Liver (tissue), 9 donors: ENCODE measurements around the gene KCNK17. TPM values are rescaled to one million over a fixed set of nuclear protein-coding genes. Genes with fewer than 3 reads are reported as not detected.

Source experiments
- DNase-seq: peaks from one replicate; pipeline ENCODE4 v3.0.0-alpha.2; 2017; ENCODE audit warnings: low spot score
- H3K27ac ChIP-seq, 2 donors: one replicate each; pipeline ENCODE4 v1.7.0; 2013; ENCODE audit warnings: inconsistent platforms in 2 of 2, low read length in 2 of 2, control low read depth in 1 of 2, low read depth in 1 of 2, mild to moderate bottlenecking in 1 of 2
- H3K27me3 ChIP-seq, 4 donors: one replicate each; pipeline versions ENCODE4 v1.6.1 to v1.7.0; 2013; ENCODE audit warnings: low read length in 3 of 4, inconsistent platforms in 1 of 4, mild to moderate bottlenecking in 1 of 4, moderate library complexity in 1 of 4; ENCODE audit not compliant: control insufficient read depth in 4 of 4, insufficient read depth in 4 of 4
- H3K36me3 ChIP-seq, 4 donors: one replicate each; pipeline versions ENCODE4 v1.6.1 to v1.7.0; 2013; ENCODE audit warnings: low read length in 3 of 4, mild to moderate bottlenecking in 3 of 4, low read depth in 1 of 4, moderate library complexity in 1 of 4; ENCODE audit not compliant: control insufficient read depth in 4 of 4, insufficient read depth in 3 of 4
- H3K4me1 ChIP-seq, 4 donors: one replicate each; pipeline versions ENCODE4 v1.6.1 to v1.7.0; 2013; ENCODE audit warnings: low read length in 3 of 4, mild to moderate bottlenecking in 3 of 4, moderate library complexity in 1 of 4; ENCODE audit not compliant: control insufficient read depth in 4 of 4, insufficient read depth in 4 of 4
- H3K4me3 ChIP-seq, 3 donors: one replicate each; pipeline versions ENCODE4 v1.6.1 to v1.7.0; 2013; ENCODE audit warnings: low read length in 3 of 3, control low read depth in 1 of 3, low read depth in 1 of 3, mild to moderate bottlenecking in 1 of 3
- H3K9ac ChIP-seq, 2 donors: one replicate each; pipeline ENCODE4 v1.7.0; 2013; ENCODE audit warnings: low read length in 2 of 2, mild to moderate bottlenecking in 2 of 2, moderate library complexity in 2 of 2, control low read depth in 1 of 2, low read depth in 1 of 2
- H3K9me3 ChIP-seq, 4 donors: one replicate each; pipeline versions ENCODE4 v1.6.1 to v1.7.0; 2013; ENCODE audit warnings: low read length in 3 of 4; ENCODE audit not compliant: control insufficient read depth in 4 of 4
- CTCF ChIP-seq: fragments of 150-350 bp; IDR thresholded peaks from 2 replicates; pipeline ENCODE4 v1.5.1; 2017; ENCODE audit warnings: improper control_type of control experiment, low read depth, low read length; ENCODE audit not compliant: missing input control
- EGR1 ChIP-seq, 2 donors: IDR thresholded peaks; 2 replicates each; pipeline ENCODE4 v1.6.1; 2016 to 2018; ENCODE audit warnings: antibody characterized with exemption in 2 of 2, low read depth in 2 of 2
- FOXA1 ChIP-seq: IDR thresholded peaks from 2 replicates; pipeline ENCODE4 v1.6.1; 2016; ENCODE audit warnings: antibody characterized with exemption
- FOXA2 ChIP-seq: IDR thresholded peaks from 2 replicates; pipeline ENCODE4 v1.6.1; 2016; ENCODE audit warnings: antibody characterized with exemption
- GABPA ChIP-seq, 2 donors: IDR thresholded peaks in 1 of 2; conservative IDR thresholded peaks in 1 of 2; 2 replicates each; pipeline ENCODE4 v1.6.1; 2016; ENCODE audit warnings: antibody characterized with exemption in 2 of 2, mild to moderate bottlenecking in 1 of 2, moderate library complexity in 1 of 2
- HNF4A ChIP-seq, 2 donors: conservative IDR thresholded peaks; 2 replicates each; pipeline ENCODE4 v1.6.1; 2016; ENCODE audit warnings: antibody characterized with exemption in 2 of 2, mild to moderate bottlenecking in 2 of 2
- JUND ChIP-seq, 2 donors: IDR thresholded peaks; 2 replicates each; pipeline ENCODE4 v1.6.1; 2016; ENCODE audit warnings: antibody characterized with exemption in 2 of 2
- MAX ChIP-seq: IDR thresholded peaks from 2 replicates; pipeline ENCODE4 v1.6.1; 2016; ENCODE audit warnings: antibody characterized with exemption
- NR2F2 ChIP-seq: IDR thresholded peaks from 2 replicates; pipeline ENCODE4 v1.6.1; 2016; ENCODE audit warnings: antibody characterized with exemption
- RAD21 ChIP-seq, 2 donors: IDR thresholded peaks; 2 replicates each; pipeline ENCODE4 v1.6.1; 2016; ENCODE audit warnings: antibody characterized with exemption in 2 of 2, mild to moderate bottlenecking in 2 of 2
- RXRA ChIP-seq, 2 donors: IDR thresholded peaks; 2 replicates each; pipeline ENCODE4 v1.6.1; 2017 to 2018; ENCODE audit warnings: antibody characterized with exemption in 2 of 2, mild to moderate bottlenecking in 1 of 2
- SP1 ChIP-seq: IDR thresholded peaks from 2 replicates; pipeline ENCODE4 v1.6.1; 2018; ENCODE audit warnings: antibody characterized with exemption, mild to moderate bottlenecking
- TAF1 ChIP-seq: conservative IDR thresholded peaks from 2 replicates; pipeline ENCODE4 v1.6.1; 2016; ENCODE audit warnings: antibody characterized with exemption, mild to moderate bottlenecking
- YY1 ChIP-seq: IDR thresholded peaks from 2 replicates; pipeline ENCODE4 v1.6.1; 2016; ENCODE audit warnings: antibody characterized with exemption, mild to moderate bottlenecking
- ZBTB33 ChIP-seq: IDR thresholded peaks from 2 replicates; pipeline ENCODE4 v1.6.1; 2016; ENCODE audit warnings: antibody characterized with exemption
- WGBS: extraction: QIAGEN DNeasy Blood & Tissue Kit; methylation state at CpG from one replicate; pipeline ENCODE4 v1.1.7; 2013; 5-methylcytosine and 5-hydroxymethylcytosine counted together
- polyA plus RNA-seq, 2 donors: library from polyadenylated mRNA; stranded (reverse) in 1 of 2; unstranded in 1 of 2; fragments of 200-250 nt in 1 of 2; fragments of >200 nt in 1 of 2; fragmentation: Nextera tagmentation in 1 of 2; extraction: Ambion mirVana in 1 of 2; gene quantifications; one replicate each; pipeline versions ENCODE4 v1.2.1 to v1.2.3, GENCODE V29; 2013 to 2015
- total RNA-seq, 2 donors: library from RNA; depleted of rRNA; stranded (reverse); fragments of >200 nt; gene quantifications; one replicate each; pipeline ENCODE4 v1.2.3, GENCODE V29; 2014
- TF ChIP-seq, protein P1 (sequence below): IDR thresholded peaks from 2 replicates; pipeline ENCODE4 v1.6.1; 2016; ENCODE audit warnings: antibody characterized with exemption, mild to moderate bottlenecking
- donor health status: healthy.
- donor health status: healthy.
- donor health status: healthy.
- donor health status: healthy.
- donor health status: healthy.

The KCNK17 gene
- total and polyA plus RNA-seq, 4 donors: 0.19 to 1.9 (median 0.49) TPM

DNA sequence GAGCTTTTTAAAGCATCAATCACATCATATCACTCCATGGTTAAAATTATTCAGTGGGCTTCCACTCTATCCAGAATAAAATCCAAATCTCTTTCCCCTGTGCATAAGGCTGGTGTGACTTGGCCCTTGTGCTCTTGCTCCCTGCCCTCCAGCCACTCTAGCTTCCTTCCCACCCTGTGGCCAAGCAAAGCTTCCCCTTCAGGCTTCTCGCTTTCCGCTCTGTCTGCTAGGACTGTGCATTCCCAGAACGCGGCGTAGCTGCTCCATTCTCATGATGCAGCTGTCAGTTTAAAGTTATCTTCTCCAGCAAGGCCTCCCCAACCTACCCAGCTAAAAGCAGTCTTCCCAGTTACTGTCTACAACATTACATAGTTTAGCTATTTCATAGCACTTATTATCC, 27.7 kb upstream of the KCNK17 start:
- Histone ChIP-seq H3K27ac (no peak overlapping the region), H3K4me1 (no peaks in the 10 kb centered on the region), H3K27me3 (no peaks in the 10 kb centered on the region), H3K9ac (no peak overlapping the region), H3K9me3 (no peaks in the 10 kb centered on the region), H3K36me3 (no peaks in the 10 kb centered on the region), H3K4me3 (no peak overlapping the region)
- DNase-seq: no peak
- 79% methylated on average over 5 of the region's 5 CpGs for WGBS
- TF ChIP-seq SP1 (no peak), RXRA (IDR thresholded peaks at IDR 0.05) (no peak), FOXA2 (no peak), EGR1 (IDR thresholded peaks at IDR 0.05; ENCODE audit: low read depth in 2 of 2) (no peak), CTCF (no peak), TAF1 (no peak), RAD21 (IDR thresholded peaks at IDR 0.05) (no peak), NR2F2 (no peak), GABPA (IDR thresholded peaks at IDR 0.05 in 1 of 2, conservative IDR thresholded peaks at IDR 0.05 in 1 of 2) (no peak), JUND (IDR thresholded peaks at IDR 0.05) (no peak), FOXA1 (no peak), MAX (no peak), HNF4A (conservative IDR thresholded peaks at IDR 0.05) (no peak), ZBTB33 (no peak)
- TF ChIP-seq, protein P1, sequence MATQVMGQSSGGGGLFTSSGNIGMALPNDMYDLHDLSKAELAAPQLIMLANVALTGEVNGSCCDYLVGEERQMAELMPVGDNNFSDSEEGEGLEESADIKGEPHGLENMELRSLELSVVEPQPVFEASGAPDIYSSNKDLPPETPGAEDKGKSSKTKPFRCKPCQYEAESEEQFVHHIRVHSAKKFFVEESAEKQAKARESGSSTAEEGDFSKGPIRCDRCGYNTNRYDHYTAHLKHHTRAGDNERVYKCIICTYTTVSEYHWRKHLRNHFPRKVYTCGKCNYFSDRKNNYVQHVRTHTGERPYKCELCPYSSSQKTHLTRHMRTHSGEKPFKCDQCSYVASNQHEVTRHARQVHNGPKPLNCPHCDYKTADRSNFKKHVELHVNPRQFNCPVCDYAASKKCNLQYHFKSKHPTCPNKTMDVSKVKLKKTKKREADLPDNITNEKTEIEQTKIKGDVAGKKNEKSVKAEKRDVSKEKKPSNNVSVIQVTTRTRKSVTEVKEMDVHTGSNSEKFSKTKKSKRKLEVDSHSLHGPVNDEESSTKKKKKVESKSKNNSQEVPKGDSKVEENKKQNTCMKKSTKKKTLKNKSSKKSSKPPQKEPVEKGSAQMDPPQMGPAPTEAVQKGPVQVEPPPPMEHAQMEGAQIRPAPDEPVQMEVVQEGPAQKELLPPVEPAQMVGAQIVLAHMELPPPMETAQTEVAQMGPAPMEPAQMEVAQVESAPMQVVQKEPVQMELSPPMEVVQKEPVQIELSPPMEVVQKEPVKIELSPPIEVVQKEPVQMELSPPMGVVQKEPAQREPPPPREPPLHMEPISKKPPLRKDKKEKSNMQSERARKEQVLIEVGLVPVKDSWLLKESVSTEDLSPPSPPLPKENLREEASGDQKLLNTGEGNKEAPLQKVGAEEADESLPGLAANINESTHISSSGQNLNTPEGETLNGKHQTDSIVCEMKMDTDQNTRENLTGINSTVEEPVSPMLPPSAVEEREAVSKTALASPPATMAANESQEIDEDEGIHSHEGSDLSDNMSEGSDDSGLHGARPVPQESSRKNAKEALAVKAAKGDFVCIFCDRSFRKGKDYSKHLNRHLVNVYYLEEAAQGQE: no peak

GRCh38 chr6:39341352-39341751, 27.1 kb upstream of the KCNK17 start:
- no peak overlapping the region for H3K4me3 ChIP-seq
- no peaks in the 10 kb centered on the region for H3K36me3 ChIP-seq
- WGBS: 82% methylated on average over 3 of the region's 3 CpGs
- TF ChIP-seq TAF1 (no peak), EGR1 (IDR thresholded peaks at IDR 0.05; ENCODE audit: low read depth in 2 of 2) (no peak), RXRA (IDR thresholded peaks at IDR 0.05) (no peak), YY1 (no peak), GABPA (IDR thresholded peaks at IDR 0.05 in 1 of 2, conservative IDR thresholded peaks at IDR 0.05 in 1 of 2) (no peak), MAX (no peak), CTCF (no peak), FOXA1 (no peak), RAD21 (IDR thresholded peaks at IDR 0.05) (no peak), HNF4A (conservative IDR thresholded peaks at IDR 0.05) (no peak)
- TF ChIP-seq, protein P1: no peak
- H3K9ac ChIP-seq: no peak overlapping the region
- DNase-seq: no peak
- no peak overlapping the region for H3K27ac ChIP-seq
- no peaks in the 10 kb centered on the region for H3K9me3 ChIP-seq
- H3K4me1 ChIP-seq: peaks cover 0 to 2% (median 0%) of the 10 kb centered on the region in 4 donors
- no peaks in the 10 kb centered on the region for H3K27me3 ChIP-seq
